Suppressor macrophage treated with lipopolysaccharide for 4 hours (primary cell): ENCODE data around the gene POLR2B.
A peak's percentile ranks its signal among the peaks of the same experiment; 100 is the strongest.
"Not testable (repeated sequence)": the region's sequence is repeated elsewhere in the genome, so short reads cannot be mapped to it uniquely, and the experiment has no call there.

Source experiments
- DNase-seq: peaks from one replicate; pipeline ENCODE4 v3.0.0-alpha.2; 2020

POLR2B gene

GRCh38 chr4:56978750-56979303 is at the start of gene POLR2B:
Gene POLR2B (plus strand): TSS chr4:56978896. CDS start chr4:56978986, 90 bp downstream.
- DNase-seq: peak; percentile 99

- DNase-seq: no peak
Measured at GRCh38 chr4:56930638-56931037, 48.1 kb upstream of the POLR2B start.

GRCh38 chr4:56931924-56932323 is 46.8 kb upstream of the POLR2B start:
- DNase-seq: no peak

GRCh38 chr4:56937262-56937661 is 41.4 kb upstream of the POLR2B start:
- no peak for DNase-seq

- not testable (repeated sequence) for DNase-seq
Measured at GRCh38 chr4:56939826-56940225, 38.9 kb upstream of the POLR2B start.

- no peak for DNase-seq
Measured at GRCh38 chr4:56940403-56940802, 38.3 kb upstream of the POLR2B start.

GRCh38 chr4:56940971-56941370 is 37.7 kb upstream of the POLR2B start:
- DNase-seq: no peak

GRCh38 chr4:56941403-56941802 is 37.3 kb upstream of the POLR2B start:
- no peak for DNase-seq

- DNase-seq: no peak
Measured at GRCh38 chr4:56953680-56954520, 24.8 kb upstream of the POLR2B start.

GRCh38 chr4:56958111-56958517 is 20.6 kb upstream of the POLR2B start:
- DNase-seq: peak; percentile 91

GRCh38 chr4:56959100-56959499 is 19.6 kb upstream of the POLR2B start:
- no peak for DNase-seq

GRCh38 chr4:56961107-56961500 is 17.6 kb upstream of the POLR2B start:
- no peak for DNase-seq

- DNase-seq: no peak
Measured at GRCh38 chr4:56971383-56971782, 7.3 kb upstream of the POLR2B start.

GRCh38 chr4:56972389-56972788 is 6.3 kb upstream of the POLR2B start:
- DNase-seq: no peak

- DNase-seq: peak; percentile 32
Measured at GRCh38 chr4:56972809-56973208, 5.9 kb upstream of the POLR2B start.

GRCh38 chr4:56973336-56973735 is 5.4 kb upstream of the POLR2B start:
- peak; percentile 44 for DNase-seq

GRCh38 chr4:56976283-56976836 is 2.3 kb upstream of the POLR2B start:
- DNase-seq: peak; percentile 21

- peak; percentile 45 for DNase-seq
Measured at GRCh38 chr4:56976837-56977320, 1.8 kb upstream of the POLR2B start.

- DNase-seq: peak; percentile 100
Measured at GRCh38 chr4:56977321-56978012, 1.2 kb upstream of the POLR2B start, which contains the start of gene NOA1. Gene NOA1 (minus strand): TSS chr4:56977606. CDS start chr4:56977585, 21 bp downstream.

- peak; percentile 26 for DNase-seq
Measured at GRCh38 chr4:56979421-56980072, 851 bp downstream of the POLR2B start.

- DNase-seq: no peak
Measured at GRCh38 chr4:56981795-56982201, 3.1 kb downstream of the POLR2B start.

- DNase-seq: no peak
Measured at GRCh38 chr4:56986192-56986591, 7.5 kb downstream of the POLR2B start.

GRCh38 chr4:56986952-56987351 is 8.3 kb downstream of the POLR2B start:
- no peak for DNase-seq
